ENCODE results near the gene PPIL4.

The PPIL4 gene, protein sequence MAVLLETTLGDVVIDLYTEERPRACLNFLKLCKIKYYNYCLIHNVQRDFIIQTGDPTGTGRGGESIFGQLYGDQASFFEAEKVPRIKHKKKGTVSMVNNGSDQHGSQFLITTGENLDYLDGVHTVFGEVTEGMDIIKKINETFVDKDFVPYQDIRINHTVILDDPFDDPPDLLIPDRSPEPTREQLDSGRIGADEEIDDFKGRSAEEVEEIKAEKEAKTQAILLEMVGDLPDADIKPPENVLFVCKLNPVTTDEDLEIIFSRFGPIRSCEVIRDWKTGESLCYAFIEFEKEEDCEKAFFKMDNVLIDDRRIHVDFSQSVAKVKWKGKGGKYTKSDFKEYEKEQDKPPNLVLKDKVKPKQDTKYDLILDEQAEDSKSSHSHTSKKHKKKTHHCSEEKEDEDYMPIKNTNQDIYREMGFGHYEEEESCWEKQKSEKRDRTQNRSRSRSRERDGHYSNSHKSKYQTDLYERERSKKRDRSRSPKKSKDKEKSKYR

DNA sequence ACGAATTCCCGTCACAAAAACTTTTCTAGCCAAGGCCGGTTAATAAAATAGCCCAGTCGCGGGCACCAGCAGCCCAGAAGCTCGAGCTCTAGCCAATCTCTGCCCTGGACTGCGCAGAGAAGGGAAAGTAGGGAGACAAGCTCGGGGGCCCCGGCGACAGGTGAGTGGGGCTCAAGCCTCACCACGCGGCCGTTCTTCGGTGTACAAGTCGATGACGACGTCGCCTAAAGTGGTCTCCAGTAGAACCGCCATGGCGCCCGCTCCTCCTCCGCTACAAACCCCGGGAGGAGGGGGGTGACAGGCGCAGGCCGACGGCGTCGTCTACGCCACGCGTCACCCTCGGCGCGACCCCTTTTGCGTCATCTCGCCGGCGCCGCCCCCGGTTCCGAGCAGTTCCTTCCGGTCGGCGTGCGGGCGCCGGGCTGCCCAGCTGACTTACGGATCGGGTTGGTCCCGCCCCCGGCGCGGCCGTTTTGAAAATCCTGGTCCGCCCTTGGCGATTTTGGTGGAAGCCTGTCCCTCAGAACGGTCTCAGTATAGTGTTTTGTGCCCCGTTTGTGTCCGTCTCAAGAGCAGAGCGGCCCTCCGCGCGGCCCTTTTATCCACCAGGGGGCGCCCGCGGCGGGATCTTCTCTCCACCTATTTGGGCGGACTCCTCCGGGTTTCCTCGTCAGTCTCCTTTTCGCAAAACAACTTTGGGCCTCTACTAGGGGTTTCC, at the start of gene PPIL4:
TSS of gene PPIL4 (minus strand) at position 290 of the 718 bp plus-strand sequence. CDS start at position 252, 38 bp downstream.
- peak; percentile 75 to 96 for DNase-seq

- DNase-seq = no peak
Measured at GRCh38 chr6:149593408-149593807, 47.6 kb upstream of the PPIL4 start.

- no peak for DNase-seq
Measured at GRCh38 chr6:149592983-149593382, 47.1 kb upstream of the PPIL4 start.

- DNase-seq = no peak
Measured at GRCh38 chr6:149586149-149586548, 40.3 kb upstream of the PPIL4 start.

- no peak for DNase-seq
Measured at GRCh38 chr6:149581349-149581748, 35.5 kb upstream of the PPIL4 start.

GRCh38 chr6:149580880-149581279, 35.0 kb upstream of the PPIL4 start:
- DNase-seq = no peak

GRCh38 chr6:149567945-149568585, 22.2 kb upstream of the PPIL4 start:
- DNase-seq = no peak

GRCh38 chr6:149567194-149567586, 21.3 kb upstream of the PPIL4 start:
- DNase-seq = no peak

DNA sequence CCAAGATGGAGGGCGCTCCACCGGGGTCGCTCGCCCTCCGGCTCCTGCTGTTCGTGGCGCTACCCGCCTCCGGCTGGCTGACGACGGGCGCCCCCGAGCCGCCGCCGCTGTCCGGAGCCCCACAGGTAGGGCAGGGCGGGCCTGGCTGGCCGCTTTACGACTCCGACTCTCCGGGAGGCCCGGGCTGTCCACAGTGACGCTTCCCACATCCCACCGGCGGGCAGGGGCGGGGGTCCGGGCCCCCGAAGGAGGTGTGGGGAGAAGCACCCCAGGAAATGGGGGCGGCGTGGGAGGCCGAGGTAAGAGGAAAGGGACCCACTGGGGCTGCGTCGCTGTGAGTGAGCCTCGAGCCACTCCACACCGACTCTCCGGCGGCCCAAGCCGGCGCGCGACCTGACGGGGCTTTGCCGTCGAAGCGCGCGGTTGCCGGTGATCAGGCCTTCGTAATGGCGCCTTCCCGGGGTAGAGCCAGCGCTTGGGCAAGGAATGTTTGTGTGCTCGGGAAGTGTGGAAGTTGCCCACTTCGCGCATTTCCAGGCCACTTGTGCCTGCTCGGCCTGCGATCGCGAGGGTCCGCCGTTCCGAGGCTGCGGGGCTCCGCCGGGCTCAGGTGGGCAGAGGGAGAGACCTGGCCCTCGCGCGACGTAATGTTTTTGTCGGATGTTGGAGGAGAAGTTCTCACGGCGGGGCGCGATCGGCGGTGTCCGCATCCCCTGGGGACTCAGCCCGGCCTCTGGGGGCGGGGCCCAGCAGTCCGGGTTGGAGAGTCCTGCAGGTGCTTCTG, 20.8 kb upstream of the PPIL4 start:
- DNase-seq = peak; percentile 51 to 75

DNA sequence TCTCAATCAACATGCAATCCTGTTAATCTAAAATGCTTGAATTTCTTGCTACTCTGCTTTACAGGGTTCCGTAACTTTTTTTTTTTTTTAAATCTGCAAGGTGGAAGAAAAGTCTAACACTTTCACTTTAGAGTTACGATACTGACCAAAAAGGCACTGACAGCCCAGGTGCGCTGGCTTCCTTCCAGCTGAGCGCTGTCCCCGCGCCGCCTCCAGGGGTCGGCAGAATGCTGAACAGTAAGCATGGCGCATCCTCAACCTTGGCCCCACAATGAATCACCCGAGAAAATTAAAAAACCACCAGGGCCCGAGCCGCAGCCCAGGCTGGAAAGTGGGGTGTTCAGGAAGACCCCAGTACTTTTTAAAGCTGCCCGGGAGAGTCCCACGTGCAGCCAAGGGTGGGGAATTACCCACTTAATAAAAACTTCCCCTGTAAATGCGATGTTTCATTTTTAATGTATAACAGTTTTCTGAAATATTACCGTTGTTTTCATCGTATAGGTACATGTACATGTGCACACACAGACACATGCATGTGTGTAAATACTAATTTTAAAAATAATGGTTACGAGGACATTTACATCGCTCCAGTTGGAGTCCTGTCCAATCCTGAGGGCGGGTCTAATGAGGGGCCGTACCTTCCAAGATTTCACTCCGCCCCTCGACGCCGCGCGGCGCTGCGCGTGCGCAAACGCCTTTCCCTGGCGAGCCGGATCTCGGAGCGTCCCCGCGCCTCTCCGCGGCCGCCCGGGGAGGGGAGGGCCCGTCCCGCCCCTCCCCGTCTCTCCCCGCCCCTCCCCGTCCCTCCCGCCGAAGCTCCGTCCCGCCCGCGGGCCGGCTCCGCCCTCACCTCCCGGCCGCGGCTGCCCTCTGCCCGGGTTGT, 19.9 kb upstream of the PPIL4 start, which contains the start of gene GINM1:
TSS of gene GINM1 (plus strand) at position 849 of the 883 bp plus-strand sequence. CDS start 40 bp downstream, outside the sequence.
- DNase-seq = peak; percentile 82 to 95

- no peak for DNase-seq
Measured at GRCh38 chr6:149563928-149564325, 18.1 kb upstream of the PPIL4 start.

DNA sequence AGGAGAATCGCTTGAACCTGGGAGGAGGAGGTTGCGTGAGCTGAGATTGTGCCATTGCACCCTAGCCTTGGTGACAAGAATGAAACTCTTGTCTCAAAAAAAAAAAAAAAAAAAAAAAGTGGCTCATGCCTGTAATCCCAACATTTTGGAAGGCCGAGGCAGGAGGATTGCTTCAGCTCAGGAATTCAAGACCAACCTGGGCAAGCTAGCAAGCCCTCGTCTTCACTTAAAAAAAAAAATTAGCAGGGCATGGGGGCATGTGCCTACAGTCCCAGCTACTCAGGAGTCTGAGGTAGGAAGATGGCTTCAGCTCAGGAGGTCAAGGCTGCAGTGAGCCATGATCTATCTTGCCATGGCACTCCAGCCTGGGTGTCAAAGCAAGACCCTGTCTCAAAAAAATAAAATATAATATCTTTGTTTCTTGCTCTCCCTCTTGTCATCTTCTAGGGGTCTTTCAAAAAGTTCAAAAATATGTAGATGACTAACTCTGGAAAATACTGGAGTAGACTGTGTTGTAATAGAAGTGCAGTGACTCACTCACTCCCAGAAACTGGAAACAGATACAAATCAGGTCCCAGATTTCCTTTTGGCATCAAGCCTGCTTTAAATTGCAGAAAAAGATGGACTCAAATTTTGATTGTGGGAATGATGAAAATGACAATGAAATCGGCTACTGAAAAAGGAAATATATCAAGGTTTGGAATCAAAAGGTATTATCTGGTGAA, 17.5 kb upstream of the PPIL4 start:
- DNase-seq = no peak

DNA sequence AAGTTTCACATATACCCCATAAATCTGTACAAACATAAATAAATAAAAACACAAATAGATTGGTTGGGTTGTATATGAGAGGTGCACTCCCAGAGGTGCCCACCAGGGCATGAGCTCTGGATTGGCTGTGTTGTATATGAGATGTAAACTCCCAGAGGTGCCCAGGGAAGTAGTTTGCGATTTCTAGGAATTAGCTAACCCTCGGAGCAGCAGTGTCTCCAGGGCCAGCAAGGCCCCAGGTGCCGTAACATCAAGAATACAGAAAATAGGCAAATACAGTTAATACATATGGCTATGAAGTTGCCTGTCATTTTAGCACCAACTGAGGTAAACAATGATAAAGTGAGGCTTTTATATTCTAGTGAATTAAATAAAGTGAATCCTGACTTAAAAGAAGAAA, 14.9 kb upstream of the PPIL4 start:
- DNase-seq = peak in 1 of 2 experiments; percentile 25

- DNase-seq = no peak
Measured at GRCh38 chr6:149559389-149559788, 13.5 kb upstream of the PPIL4 start.

GRCh38 chr6:149558029-149558428, 12.2 kb upstream of the PPIL4 start:
- no peak for DNase-seq

DNA sequence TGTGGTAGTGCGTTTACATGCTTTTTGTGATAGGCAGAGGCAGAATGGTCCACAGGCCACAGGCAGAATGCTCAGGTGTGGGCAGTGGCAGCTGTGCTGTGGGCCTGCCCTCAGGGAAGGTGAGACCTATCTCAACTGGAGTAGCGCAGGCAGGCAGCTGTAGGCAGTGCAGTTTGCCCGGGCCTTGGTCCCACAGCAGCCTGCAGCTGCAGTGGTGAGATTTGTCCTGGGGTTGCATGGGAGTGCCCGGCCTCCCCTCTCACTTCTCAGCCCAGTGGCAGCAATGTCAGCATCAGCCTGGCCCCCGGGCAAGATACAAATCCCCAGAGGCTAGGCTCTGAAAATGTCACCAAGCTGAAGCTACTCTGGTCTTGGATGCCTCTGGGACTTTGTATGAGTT, 6.1 kb upstream of the PPIL4 start:
- no peak for DNase-seq

- DNase-seq = peak in 1 of 2 experiments; percentile 14
Measured at GRCh38 chr6:149545258-149545753, 537 bp downstream of the PPIL4 start.

DNA sequence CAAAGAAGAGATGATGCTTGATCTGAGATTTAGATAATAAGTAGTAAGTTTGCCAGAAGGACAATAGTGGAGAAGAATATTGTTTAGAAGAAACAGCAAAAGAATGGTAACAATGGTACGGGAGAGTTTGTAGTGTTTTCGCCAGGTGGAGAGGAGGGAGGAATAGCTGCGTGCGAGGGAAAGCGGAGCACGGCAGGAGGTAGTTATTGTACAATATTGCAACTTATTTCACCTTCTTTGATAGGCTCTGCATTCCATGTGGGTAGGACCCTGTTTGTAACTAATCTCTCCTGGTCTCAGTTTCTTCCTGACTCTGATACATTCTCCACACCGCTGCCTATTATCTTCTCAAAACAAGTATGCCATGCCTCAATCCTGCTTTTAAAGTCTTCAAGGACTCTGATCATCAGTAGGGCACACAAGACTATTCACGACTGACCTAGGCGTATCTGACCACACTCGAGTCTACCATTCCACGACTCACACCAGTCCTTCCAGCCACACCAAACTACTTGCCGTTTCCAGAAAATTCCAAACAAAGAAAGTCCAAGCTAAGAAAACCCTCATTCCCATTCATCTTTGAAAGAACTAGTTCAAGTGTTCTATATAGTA, 1.1 kb downstream of the PPIL4 start:
- DNase-seq = no peak

- no peak for DNase-seq
Measured at GRCh38 chr6:149541139-149541538, 4.7 kb downstream of the PPIL4 start.

GRCh38 chr6:149534742-149535141, 11.1 kb downstream of the PPIL4 start:
- DNase-seq = no peak

Data from NCI-H526 (cell line).